22Rv1 (cell line): Measurements from ENCODE around the gene TAF5L.
"Not testable (repeated sequence)": the region's sequence is repeated elsewhere in the genome, so short reads cannot be mapped to it uniquely, and the experiment has no call there.

ENCODE experiments used
- H3K27ac ChIP-seq: fragments of 450-650 bp; 2 replicates; pipeline ENCODE4 v1.5.1; 2017
- CTCF ChIP-seq: fragments of 450-650 bp; IDR thresholded peaks from 2 replicates; pipeline ENCODE4 v1.5.1; 2017; ENCODE audit warnings: mild to moderate bottlenecking
- ZFX ChIP-seq: fragments of 450-650 bp; IDR thresholded peaks from 2 replicates; pipeline ENCODE4 v1.6.1; 2017; ENCODE audit warnings: antibody characterized with exemption, borderline replicate concordance

The TAF5L gene

GRCh38 chr1:229607370-229607769 is 18.6 kb downstream of the TAF5L start:
- TF ChIP-seq ZFX (no peak), CTCF (no peak)

GRCh38 chr1:229603371-229604005 is 22.4 kb downstream of the TAF5L start:
- no peak for TF ChIP-seq CTCF
- TF ChIP-seq ZFX = no peak
- no peak overlapping the region for H3K27ac ChIP-seq

More at GRCh38 chr1:229607370-229607769, 18.6 kb downstream of the TAF5L start:
- H3K27ac ChIP-seq = no peak overlapping the region

GRCh38 chr1:229600229-229600628 is 25.7 kb downstream of the TAF5L start:
- H3K27ac ChIP-seq = no peak overlapping the region
- no peak for TF ChIP-seq ZFX
- no peak for TF ChIP-seq CTCF

GRCh38 chr1:229599218-229599954 is 26.5 kb downstream of the TAF5L start:
- TF ChIP-seq CTCF = no peak
- no peak for TF ChIP-seq ZFX
- H3K27ac ChIP-seq = no peak overlapping the region

- H3K27ac ChIP-seq = no peak overlapping the region
- no peak for TF ChIP-seq CTCF
- no peak for TF ChIP-seq ZFX
Observed at GRCh38 chr1:229597877-229598276, 28.0 kb downstream of the TAF5L start.

GRCh38 chr1:229596925-229597699 is 28.8 kb downstream of the TAF5L start:
- H3K27ac ChIP-seq = no peak overlapping the region
- TF ChIP-seq CTCF (no peak), ZFX (no peak)

GRCh38 chr1:229595876-229596275 is 30.0 kb downstream of the TAF5L start:
- not testable (repeated sequence) for H3K27ac ChIP-seq
